Endothelial cell of umbilical vein (primary cell): ENCODE results near the gene ALG6. TPM values are rescaled to one million over a fixed set of nuclear protein-coding genes. Genes with fewer than 3 reads are reported as not detected.

Source experiments
- BruUV-seq: library from RNA; stranded (reverse); fragments of 400-500 nt; replicated peaks from 2 replicates; lab custom pipeline; 2021; lab: Mats Ljungman, UMichigan
- CTCF ChIA-PET: fragments of 300-600, 350-600 bp; sonication (Branson Sonifier 250); formaldehyde crosslinking; loops from one replicate; lab custom pipeline; 2021; ENCODE audit warnings: antibody characterized with exemption, inconsistent platforms; lab: Charles Lee
- POLR2A ChIA-PET: fragments of 300-600, 350-600 bp; sonication (Branson Sonifier 250); formaldehyde crosslinking; loops from one replicate; lab custom pipeline; 2021; ENCODE audit warnings: antibody characterized with exemption, inconsistent platforms; lab: Charles Lee
- DNase-seq: peaks from one replicate; pipeline ENCODE4 v3.0.0-alpha.2; 2011; ENCODE audit warnings: low read depth, low spot score
- FAIRE-seq: peaks from 2 replicates; lab custom pipeline; 2011; peaks lifted over from hg19 to GRCh38; lab: Jason Lieb, UNC
- H2AFZ ChIP-seq: 2 replicates; pipeline ENCODE4 v1.6.0; 2012; ENCODE audit warnings: low read depth, low read length, control low read depth, inconsistent platforms
- H3K27ac ChIP-seq: 2 replicates; pipeline ENCODE4 v1.5.1; 2011; ENCODE audit warnings: low read depth, mild to moderate bottlenecking, control low read depth, low read length, moderate library complexity; ENCODE audit not compliant: insufficient read depth
- H3K27me3 ChIP-seq, 2 experiments: 2 replicates each; pipeline versions ENCODE4 v1.6.0 to v1.6.1; 2011; ENCODE audit warnings: low read length in 2 of 2, mixed read lengths in 1 of 2; ENCODE audit not compliant: control insufficient read depth in 2 of 2, insufficient read depth in 2 of 2
- H3K36me3 ChIP-seq, 2 experiments: 2 replicates in 1 of 2; 3 replicates in 1 of 2; pipeline ENCODE4 v1.5.1; 2011; ENCODE audit warnings: low read length in 2 of 2, mild to moderate bottlenecking in 1 of 2, moderate library complexity in 1 of 2; ENCODE audit not compliant: control insufficient read depth in 2 of 2, insufficient read depth in 2 of 2; ENCODE audit errors: extremely low read depth in 1 of 2
- H3K4me1 ChIP-seq: 3 replicates; pipeline ENCODE4 v1.5.1; 2011; ENCODE audit warnings: mild to moderate bottlenecking, low read length; ENCODE audit not compliant: control insufficient read depth, insufficient read depth; ENCODE audit errors: extremely low read depth
- H3K4me2 ChIP-seq: 2 replicates; pipeline ENCODE4 v1.6.1; 2011; ENCODE audit warnings: low read length, control low read depth, mixed read lengths; ENCODE audit not compliant: insufficient read depth
- H3K4me3 ChIP-seq, 3 experiments: fragments of 200-600 bp in 1 of 3; sonication (generic), shearing (Covaris generic) in 1 of 3; replicated peaks in 1 of 3; 2 replicates each; pipeline ENCODE4 v1.5.1; 2011 to 2016; ENCODE audit warnings: control low read depth in 3 of 3, low read length in 3 of 3, mild to moderate bottlenecking in 2 of 3, inconsistent platforms in 1 of 3, low read depth in 1 of 3, moderate library complexity in 1 of 3; ENCODE audit not compliant: insufficient read depth in 1 of 3
- H3K79me2 ChIP-seq: 2 replicates; pipeline ENCODE4 v1.6.0; 2012; ENCODE audit warnings: low read length, inconsistent platforms; ENCODE audit not compliant: control insufficient read depth, insufficient read depth
- H3K9ac ChIP-seq: replicated peaks from 2 replicates; pipeline ENCODE3; 2011; ENCODE audit warnings: low read length, control low read depth; ENCODE audit not compliant: insufficient read depth; ENCODE audit errors: extremely low read depth
- H3K9me1 ChIP-seq: replicated peaks from 3 replicates; pipeline ENCODE4 v1.6.0; 2011; ENCODE audit warnings: mild to moderate bottlenecking, low read length; ENCODE audit not compliant: control insufficient read depth, insufficient read depth; ENCODE audit errors: extremely low read depth
- H3K9me3 ChIP-seq: replicated peaks from 2 replicates; pipeline ENCODE4 v1.5.1; 2012; ENCODE audit warnings: low read length, inconsistent platforms; ENCODE audit not compliant: control insufficient read depth, insufficient read depth
- H4K20me1 ChIP-seq: replicated peaks from 2 replicates; pipeline ENCODE3; 2011; ENCODE audit warnings: mild to moderate bottlenecking, low read length; ENCODE audit not compliant: control insufficient read depth, insufficient read depth; ENCODE audit errors: extremely low read depth
- EZH2 ChIP-seq: IDR thresholded peaks from 2 replicates; pipeline ENCODE4 v1.6.1; 2012; ENCODE audit warnings: borderline replicate concordance, low read depth, mild to moderate bottlenecking, moderate library complexity, low read length, inconsistent platforms; ENCODE audit not compliant: severe bottlenecking
- FOS ChIP-seq: IDR thresholded peaks from 2 replicates; pipeline ENCODE4 v1.6.1; 2011; ENCODE audit warnings: mild to moderate bottlenecking, low read length, moderate library complexity, borderline replicate concordance; ENCODE audit not compliant: insufficient read depth
- GATA2 ChIP-seq: IDR thresholded peaks from 2 replicates; pipeline ENCODE4 v1.7.0; 2011; ENCODE audit warnings: low read depth, mild to moderate bottlenecking, moderate library complexity, mixed read lengths, low read length; ENCODE audit not compliant: insufficient read length, insufficient read depth
- JUN ChIP-seq: IDR thresholded peaks from 2 replicates; pipeline ENCODE4 v1.6.1; 2011; ENCODE audit warnings: borderline replicate concordance, low read depth; ENCODE audit not compliant: insufficient read length, insufficient read depth
- MAX ChIP-seq: IDR thresholded peaks from 2 replicates; pipeline ENCODE4 v1.6.1; 2011; ENCODE audit not compliant: insufficient read depth, insufficient read length
- MYC ChIP-seq: IDR thresholded peaks from one replicate; pipeline ENCODE4 v1.6.1; 2011; ENCODE audit warnings: mild to moderate bottlenecking, low read depth, low read length
- POLR2A ChIP-seq: IDR thresholded peaks from 2 replicates; pipeline ENCODE4 v1.6.1; 2012; ENCODE audit warnings: low read depth, mild to moderate bottlenecking, control low read depth, low read length
- POLR2AphosphoS5 ChIP-seq: IDR thresholded peaks from 2 replicates; pipeline ENCODE4 v1.6.1; 2012; ENCODE audit warnings: low read depth, mild to moderate bottlenecking, control low read depth, low read length, moderate library complexity; ENCODE audit not compliant: insufficient read depth
- dilution Hi-C: fragments of 300-500 bp; cut with MboI; formaldehyde crosslinking; loops from one replicate; pipeline ENCODE4 v1.15.0; 2019; ENCODE audit warnings: low sequenced_read_pairs; ENCODE audit not compliant: extremely low pct_ligation_motif_present
- intact Hi-C: fragments of 100-400 bp; cut with micrococcal nuclease; formaldehyde crosslinking; loops from one replicate; pipeline ENCODE4 v1.10.0; 2022
- polyA plus RNA-seq, 4 experiments: library from polyadenylated mRNA; depleted of rRNA in 3 of 4; stranded (reverse) in 3 of 4; unstranded in 1 of 4; fragments of >200 nt; gene quantifications; 2 replicates each; pipeline versions ENCODE4 v1.2.1 to v1.2.3, GENCODE V29; 2011 to 2012; ENCODE audit warnings: missing spikeins in 1 of 4
- total RNA-seq: library from RNA; stranded (reverse); gene quantifications from 2 replicates; pipeline ENCODE4 v1.2.3, GENCODE V29; 2021
- TF ChIP-seq, protein P1 (sequence below), 2 donors: IDR thresholded peaks; 1 replicate in 1 of 2; 2 replicates in 1 of 2; pipeline ENCODE4 v1.5.1; 2011; ENCODE audit warnings: low read length in 2 of 2, mild to moderate bottlenecking in 2 of 2, moderate library complexity in 2 of 2, control low read depth in 1 of 2, inconsistent platforms in 1 of 2, low read depth in 1 of 2; ENCODE audit not compliant: insufficient read depth in 1 of 2; ENCODE audit errors: extremely low read depth in 1 of 2

The ALG6 gene
- total and polyA plus RNA-seq, 2 donors (not counting 3 experiments of a cell fraction or from before 2014, with no cell fraction given): 14.4 to 17.3 TPM

DNA sequence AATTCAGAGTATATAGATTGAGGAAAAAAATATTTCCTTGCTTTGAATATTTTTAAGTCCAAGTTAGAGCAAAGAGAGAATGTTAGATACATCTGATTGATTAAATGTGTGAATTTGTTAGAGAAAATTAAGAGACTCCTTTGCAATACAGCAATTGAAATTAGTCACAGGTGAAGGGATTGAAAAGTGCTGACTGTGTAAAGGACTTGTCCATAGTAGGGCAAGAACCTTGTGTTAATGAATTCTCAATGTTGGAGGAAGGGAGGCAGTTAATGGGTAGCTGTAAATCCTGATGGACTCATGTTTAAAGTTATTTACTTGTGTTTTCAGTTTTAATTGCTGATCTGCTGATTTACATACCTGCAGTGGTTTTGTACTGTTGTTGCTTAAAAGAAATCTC, 38.6 kb downstream of the ALG6 start:
- no TSS peak for BruUV-seq
- TF ChIP-seq MAX (no peak), MYC (no peak), POLR2AphosphoS5 (no peak), GATA2 (no peak), POLR2A (no peak), FOS (no peak), EZH2 (no peak), JUN (no peak)
- TF ChIP-seq, protein P1, sequence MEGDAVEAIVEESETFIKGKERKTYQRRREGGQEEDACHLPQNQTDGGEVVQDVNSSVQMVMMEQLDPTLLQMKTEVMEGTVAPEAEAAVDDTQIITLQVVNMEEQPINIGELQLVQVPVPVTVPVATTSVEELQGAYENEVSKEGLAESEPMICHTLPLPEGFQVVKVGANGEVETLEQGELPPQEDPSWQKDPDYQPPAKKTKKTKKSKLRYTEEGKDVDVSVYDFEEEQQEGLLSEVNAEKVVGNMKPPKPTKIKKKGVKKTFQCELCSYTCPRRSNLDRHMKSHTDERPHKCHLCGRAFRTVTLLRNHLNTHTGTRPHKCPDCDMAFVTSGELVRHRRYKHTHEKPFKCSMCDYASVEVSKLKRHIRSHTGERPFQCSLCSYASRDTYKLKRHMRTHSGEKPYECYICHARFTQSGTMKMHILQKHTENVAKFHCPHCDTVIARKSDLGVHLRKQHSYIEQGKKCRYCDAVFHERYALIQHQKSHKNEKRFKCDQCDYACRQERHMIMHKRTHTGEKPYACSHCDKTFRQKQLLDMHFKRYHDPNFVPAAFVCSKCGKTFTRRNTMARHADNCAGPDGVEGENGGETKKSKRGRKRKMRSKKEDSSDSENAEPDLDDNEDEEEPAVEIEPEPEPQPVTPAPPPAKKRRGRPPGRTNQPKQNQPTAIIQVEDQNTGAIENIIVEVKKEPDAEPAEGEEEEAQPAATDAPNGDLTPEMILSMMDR (IDR thresholded peaks at IDR 0.05; ENCODE audit: extremely low read depth in 1 of 2, insufficient read depth in 1 of 2, low read depth in 1 of 2, low read length in 2 of 2): no peak
- H3K79me2 ChIP-seq: no peaks in the 10 kb centered on the region
- ChIA-PET CTCF (interaction anchor here (0.6 to 2.8 kb wide), 4 partner anchors 9 to 1246 kb away, joined by 3 to 11 read pairs (median 8); no protein-coding TSS in a partner anchor), POLR2A (no interaction called here)
- dilution Hi-C loops: no loop called here
- no peaks in the 10 kb centered on the region for H4K20me1 ChIP-seq
- intact Hi-C loops: no loop called here
- no peak for FAIRE-seq
- no peak overlapping the region for H3K4me3 ChIP-seq
- no peaks in the 10 kb centered on the region for H3K27me3 ChIP-seq
- DNase-seq: no peak
- H3K9me3 ChIP-seq: no peaks in the 10 kb centered on the region
- no peaks in the 10 kb centered on the region for H3K36me3 ChIP-seq
- H3K9me1 ChIP-seq: no peaks in the 10 kb centered on the region
- no peaks in the 10 kb centered on the region for H3K4me1 ChIP-seq
- no peak overlapping the region for H3K9ac ChIP-seq
- H3K4me2 ChIP-seq: no peak overlapping the region
- H3K27ac ChIP-seq: no peak overlapping the region
- no peak overlapping the region for H2AFZ ChIP-seq
